BLaER1 (cell line): ENCODE data around the gene CARM1.
"Not testable (repeated sequence)": the region's sequence is repeated elsewhere in the genome, so short reads cannot be mapped to it uniquely, and the experiment has no call there.

ENCODE experiments used
- H3K27ac ChIP-seq: shearing (Covaris generic); formaldehyde crosslinking; 2 replicates; pipeline ENCODE4 v1.8.1; 2022
- H3K27me3 ChIP-seq: shearing (Covaris generic); formaldehyde crosslinking; 2 replicates; pipeline ENCODE4 v1.8.1; 2022
- H3K36me3 ChIP-seq: shearing (Covaris generic); formaldehyde crosslinking; 2 replicates; pipeline ENCODE4 v1.8.1; 2022
- H3K4me1 ChIP-seq: shearing (Covaris generic); formaldehyde crosslinking; 2 replicates; pipeline ENCODE4 v1.8.1; 2022
- H3K4me2 ChIP-seq: shearing (Covaris generic); formaldehyde crosslinking; 2 replicates; pipeline ENCODE4 v1.8.1; 2022
- H3K4me3 ChIP-seq: shearing (Covaris generic); formaldehyde crosslinking; 2 replicates; pipeline ENCODE4 v1.8.1; 2022
- H3K9ac ChIP-seq: shearing (Covaris generic); formaldehyde crosslinking; 2 replicates; pipeline ENCODE4 v1.8.1; 2022
- H3K9me3 ChIP-seq: shearing (Covaris generic); formaldehyde crosslinking; 2 replicates; pipeline ENCODE4 v1.8.1; 2022
- H4K20me1 ChIP-seq: shearing (Covaris generic); formaldehyde crosslinking; 2 replicates; pipeline ENCODE4 v1.8.1; 2022
- Cebpa-rat ChIP-seq: shearing (Covaris generic); IDR thresholded peaks from 2 replicates; pipeline ENCODE4 v1.8.1; 2022

Gene CARM1

DNA sequence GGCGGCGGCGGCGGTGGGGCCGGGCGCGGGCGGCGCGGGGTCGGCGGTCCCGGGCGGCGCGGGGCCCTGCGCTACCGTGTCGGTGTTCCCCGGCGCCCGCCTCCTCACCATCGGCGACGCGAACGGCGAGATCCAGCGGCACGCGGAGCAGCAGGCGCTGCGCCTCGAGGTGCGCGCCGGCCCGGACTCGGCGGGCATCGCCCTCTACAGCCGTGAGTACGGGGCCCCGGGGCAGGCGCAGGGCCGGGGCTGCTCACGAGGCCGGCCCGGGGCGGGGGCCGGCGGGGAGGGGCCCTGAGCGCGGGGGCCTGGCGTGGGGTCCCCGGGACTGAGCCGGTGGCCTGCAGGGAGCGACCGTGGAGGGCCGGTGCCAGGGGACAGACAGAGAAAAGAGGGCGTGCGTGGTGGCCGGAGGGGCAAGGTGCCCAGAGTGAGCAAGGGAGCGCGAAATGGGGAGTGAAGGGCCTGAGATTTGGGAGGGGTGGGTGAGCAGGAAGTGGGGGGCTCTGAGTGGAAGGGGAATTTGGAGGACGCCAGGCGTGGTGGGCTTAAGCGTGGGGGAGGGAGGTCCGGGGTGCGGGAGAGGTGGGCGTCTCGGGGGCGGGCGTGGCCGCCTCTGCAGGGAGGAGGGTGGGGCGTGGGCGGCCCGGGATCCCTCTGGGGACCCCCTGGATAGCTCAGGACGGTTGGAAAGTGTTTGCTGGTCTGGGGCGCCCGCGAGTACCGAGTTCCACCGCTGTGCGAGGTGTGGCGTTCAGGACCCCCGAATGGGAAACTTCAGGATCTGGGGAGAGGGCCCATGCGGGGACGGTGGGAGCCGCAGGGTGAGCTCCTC is 575 bp downstream of the CARM1 start:
- Histone ChIP-seq H3K36me3 (peaks cover 26% of the 10 kb centered on the region), H3K4me2 (peak overlapping the region; percentile 88), H3K4me3 (peak overlapping the region; percentile 86), H3K9ac (peak overlapping the region; percentile 93), H4K20me1 (peaks cover 44% of the 10 kb centered on the region), H3K27me3 (no peaks in the 10 kb centered on the region), H3K4me1 (peaks cover 68% of the 10 kb centered on the region), H3K27ac (peak overlapping the region; percentile 93), H3K9me3 (no peaks in the 10 kb centered on the region)
- no peak for TF ChIP-seq Cebpa-rat

DNA sequence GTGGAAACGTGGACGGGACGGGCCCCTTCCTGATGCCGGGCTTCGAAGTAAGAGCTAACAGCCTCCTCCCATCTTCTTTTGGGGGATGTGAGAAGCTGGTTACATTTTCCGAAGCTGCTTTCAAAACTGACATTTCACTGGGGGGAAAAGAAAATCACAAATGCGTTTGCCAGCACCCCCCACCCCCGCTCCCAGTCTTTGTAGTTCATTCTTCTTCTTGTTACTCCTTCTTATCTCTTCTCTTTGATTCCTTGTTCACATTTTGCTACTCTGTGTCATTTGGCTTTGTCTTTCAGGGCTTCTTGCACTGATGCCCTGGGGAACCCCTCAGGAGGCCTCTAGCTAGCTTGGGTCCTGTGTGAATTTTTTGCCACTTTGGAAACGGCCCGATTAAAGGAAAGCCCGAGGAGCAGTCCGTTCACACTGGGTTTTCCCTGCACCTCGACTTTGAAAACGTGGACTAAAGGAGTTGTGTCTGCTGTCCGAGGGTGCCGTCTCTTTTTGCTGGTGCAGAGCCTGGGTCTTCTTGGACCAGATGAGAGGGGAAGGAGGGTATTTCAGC is 1.3 kb downstream of the CARM1 start:
- peaks cover 74% of the 10 kb centered on the region for H3K4me1 ChIP-seq
- TF ChIP-seq Cebpa-rat = no peak
- H3K9me3 ChIP-seq = no peaks in the 10 kb centered on the region
- H3K4me3 ChIP-seq = peak overlapping the region; percentile 86
- H3K4me2 ChIP-seq = peak overlapping the region; percentile 88
- peak overlapping the region; percentile 93 for H3K27ac ChIP-seq
- H4K20me1 ChIP-seq = peaks cover 51% of the 10 kb centered on the region
- H3K27me3 ChIP-seq = no peaks in the 10 kb centered on the region
- peaks cover 31% of the 10 kb centered on the region for H3K36me3 ChIP-seq
- peak overlapping the region; percentile 93 for H3K9ac ChIP-seq

DNA sequence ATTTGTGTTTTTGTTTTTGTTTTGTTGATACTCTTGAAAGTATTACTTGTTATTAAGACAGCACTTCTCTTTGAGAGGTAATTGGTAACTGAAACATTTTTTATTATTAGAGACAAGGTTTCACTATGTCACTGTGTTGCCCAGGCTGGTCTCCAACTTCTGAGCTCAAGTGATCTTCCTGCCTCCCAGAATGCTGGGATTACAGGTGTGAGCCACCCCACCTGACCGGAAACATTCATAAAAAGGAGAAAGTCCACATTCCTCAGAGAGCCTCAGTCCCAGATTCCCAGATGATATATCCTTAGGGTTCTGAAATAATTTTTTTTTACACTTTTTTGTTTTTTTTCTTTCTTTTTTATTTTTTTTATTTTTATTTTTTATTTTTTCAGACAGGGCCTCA is 2.7 kb downstream of the CARM1 start:
- TF ChIP-seq Cebpa-rat = no peak
- Histone ChIP-seq H3K4me3 (0 out of 2 replicates have a peak overlapping the region, but pooled peaks have one; percentile 7), H3K4me2 (peak overlapping the region; percentile 88), H3K4me1 (peaks cover 78% of the 10 kb centered on the region), H3K27me3 (no peaks in the 10 kb centered on the region), H4K20me1 (peaks cover 65% of the 10 kb centered on the region), H3K9me3 (no peaks in the 10 kb centered on the region), H3K9ac (no peak overlapping the region), H3K36me3 (peaks cover 31% of the 10 kb centered on the region), H3K27ac (no peak overlapping the region)

DNA sequence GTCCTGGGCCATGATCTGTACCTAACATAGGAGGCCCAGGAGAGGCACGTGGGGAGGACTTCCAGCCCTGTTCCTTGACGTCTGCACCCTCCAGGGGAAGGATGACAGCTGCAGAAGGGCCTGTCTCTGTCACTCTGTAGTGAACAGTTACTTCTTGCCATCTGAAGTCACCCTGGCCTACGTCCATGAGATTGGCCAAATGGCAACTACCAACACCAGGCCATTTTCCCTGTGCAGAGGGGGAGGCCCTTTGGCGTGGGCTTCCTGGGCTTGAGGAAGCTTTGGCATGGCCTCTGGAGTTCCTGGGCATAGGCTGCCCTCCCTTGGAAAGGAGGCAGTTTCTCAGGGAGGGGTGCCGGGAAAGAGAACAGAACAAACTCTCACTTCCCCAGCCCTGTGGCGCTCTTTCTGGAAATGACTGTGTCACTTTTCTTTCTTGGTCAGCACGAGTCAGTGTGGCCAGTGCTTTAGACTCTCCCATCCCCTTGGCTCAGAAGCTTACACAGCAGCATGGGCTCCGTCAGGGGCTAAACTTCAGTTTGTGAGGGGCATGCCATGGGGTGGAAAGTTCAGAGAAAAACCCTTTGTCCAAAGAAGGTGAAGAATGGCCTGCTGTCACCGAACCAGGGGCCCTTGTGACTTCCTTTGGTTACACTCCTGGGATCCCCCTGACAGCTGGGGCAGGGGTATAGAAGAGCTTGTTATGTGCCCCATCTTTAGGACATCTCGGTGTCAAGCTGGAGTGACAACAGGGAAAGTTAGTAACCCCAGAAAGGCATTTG is 5.3 kb downstream of the CARM1 start:
- peak overlapping the region; percentile 32; the same call in 1 of the 2 replicates for H3K9ac ChIP-seq
- H3K36me3 ChIP-seq = peaks cover 55% of the 10 kb centered on the region
- no peak for TF ChIP-seq Cebpa-rat
- H3K9me3 ChIP-seq = no peaks in the 10 kb centered on the region
- H3K4me2 ChIP-seq = peak overlapping the region; percentile 90
- H3K27me3 ChIP-seq = no peaks in the 10 kb centered on the region
- H3K4me1 ChIP-seq = peaks cover 91% of the 10 kb centered on the region
- H3K27ac ChIP-seq = peak overlapping the region; percentile 79
- no peak overlapping the region for H3K4me3 ChIP-seq
- H4K20me1 ChIP-seq = peaks cover 91% of the 10 kb centered on the region

DNA sequence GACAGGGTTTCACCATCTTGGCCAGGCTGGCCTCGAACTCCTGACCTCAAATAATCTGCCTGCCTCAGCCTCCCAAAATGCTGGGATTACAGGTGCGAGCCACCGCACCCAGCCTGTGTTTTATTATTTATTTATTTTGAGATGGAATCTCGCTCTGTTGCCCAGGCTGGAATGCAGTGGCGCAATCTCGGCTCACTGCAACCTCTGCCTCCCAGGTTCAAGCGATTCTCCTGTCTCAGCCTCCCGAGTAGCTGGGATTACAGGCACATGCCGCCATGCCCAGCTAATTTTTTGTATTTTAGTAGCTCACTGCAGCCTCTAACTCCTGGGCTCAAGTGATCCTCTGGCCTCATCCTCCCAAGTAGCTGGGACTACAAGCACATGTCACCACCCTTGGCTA is 6.3 kb downstream of the CARM1 start:
- Histone ChIP-seq H3K4me2 (peak overlapping the region; percentile 90), H3K27ac (peak overlapping the region; percentile 79), H4K20me1 (peaks cover 99% of the 10 kb centered on the region), H3K36me3 (peaks cover 64% of the 10 kb centered on the region), H3K9ac (peak overlapping the region; percentile 77), H3K4me1 (peaks cover 98% of the 10 kb centered on the region), H3K4me3 (peak overlapping the region; percentile 34; the same call in 1 of the 2 replicates)
- not testable (repeated sequence) for H3K27me3 ChIP-seq, H3K9me3 ChIP-seq

DNA sequence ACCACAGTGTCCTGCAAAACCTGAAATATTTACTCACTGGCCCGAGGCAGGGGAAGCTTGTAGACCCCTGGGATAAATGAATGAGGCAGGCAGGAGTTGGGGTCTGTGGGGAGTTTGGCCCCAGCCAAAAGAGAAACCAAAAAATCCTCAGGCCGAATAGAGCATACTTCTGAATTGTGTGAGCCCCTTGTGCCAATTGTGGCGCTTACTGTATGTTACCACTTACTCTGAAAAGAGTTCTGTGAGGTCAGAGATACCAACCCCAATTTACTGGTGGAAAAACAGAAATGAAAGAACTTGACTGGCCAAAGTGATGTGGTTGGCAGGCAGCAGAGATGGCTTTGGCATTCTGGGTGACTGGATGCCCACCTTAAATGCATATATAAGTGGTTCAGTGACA is 6.9 kb downstream of the CARM1 start:
- Histone ChIP-seq H3K4me1 (peaks cover 92% of the 10 kb centered on the region), H4K20me1 (peaks cover 99% of the 10 kb centered on the region), H3K27ac (peak overlapping the region; percentile 79), H3K4me3 (peak overlapping the region; percentile 34; the same call in 1 of the 2 replicates), H3K4me2 (peak overlapping the region; percentile 90), H3K9me3 (no peaks in the 10 kb centered on the region), H3K36me3 (peaks cover 71% of the 10 kb centered on the region), H3K27me3 (no peaks in the 10 kb centered on the region), H3K9ac (peak overlapping the region; percentile 77)
- TF ChIP-seq Cebpa-rat = no peak

DNA sequence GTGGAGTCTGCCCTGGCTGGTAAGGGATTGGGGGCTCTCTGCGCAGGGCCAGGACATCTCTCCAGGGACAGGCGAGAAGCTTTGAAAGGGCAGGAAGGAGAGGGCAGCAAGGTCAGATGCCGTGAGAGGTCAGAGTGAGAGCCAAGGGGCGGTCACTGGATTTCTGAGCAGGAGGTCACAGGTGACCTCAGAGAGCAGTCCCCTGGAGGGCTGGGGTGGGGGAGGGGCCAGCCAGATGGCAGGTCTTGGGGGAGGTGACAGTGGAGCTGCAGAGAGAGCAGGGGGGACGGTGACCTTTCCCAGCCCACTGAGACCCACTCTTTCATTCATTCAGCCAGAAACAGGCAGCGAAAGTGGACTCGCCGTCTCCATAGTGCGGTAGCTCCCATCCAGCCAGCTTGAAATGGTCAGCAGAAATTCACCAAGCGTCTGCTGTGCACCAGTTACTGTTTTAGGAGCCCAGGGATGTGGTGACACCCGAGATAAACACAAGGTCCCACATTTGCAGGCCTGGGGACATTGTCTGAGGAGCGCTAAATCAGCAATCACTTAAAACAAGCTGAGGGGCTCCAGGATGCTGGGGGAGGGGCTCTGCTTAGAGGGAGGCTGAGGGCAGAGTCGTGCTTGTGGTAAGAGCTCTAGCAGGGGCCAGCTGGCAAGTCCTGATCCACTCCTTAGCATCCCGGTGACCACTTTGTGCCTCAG is 10.2 kb downstream of the CARM1 start:
- Histone ChIP-seq H3K9ac (peak overlapping the region; percentile 54; the same call in 1 of the 2 replicates), H3K36me3 (peaks cover 62% of the 10 kb centered on the region), H3K27me3 (no peaks in the 10 kb centered on the region), H3K9me3 (no peaks in the 10 kb centered on the region), H3K4me1 (peaks cover 72% of the 10 kb centered on the region), H3K4me3 (no peak overlapping the region), H4K20me1 (peaks cover 100% of the 10 kb centered on the region), H3K4me2 (peak overlapping the region; percentile 90), H3K27ac (peak overlapping the region; percentile 31; the same call in 1 of the 2 replicates)
- no peak for TF ChIP-seq Cebpa-rat

DNA sequence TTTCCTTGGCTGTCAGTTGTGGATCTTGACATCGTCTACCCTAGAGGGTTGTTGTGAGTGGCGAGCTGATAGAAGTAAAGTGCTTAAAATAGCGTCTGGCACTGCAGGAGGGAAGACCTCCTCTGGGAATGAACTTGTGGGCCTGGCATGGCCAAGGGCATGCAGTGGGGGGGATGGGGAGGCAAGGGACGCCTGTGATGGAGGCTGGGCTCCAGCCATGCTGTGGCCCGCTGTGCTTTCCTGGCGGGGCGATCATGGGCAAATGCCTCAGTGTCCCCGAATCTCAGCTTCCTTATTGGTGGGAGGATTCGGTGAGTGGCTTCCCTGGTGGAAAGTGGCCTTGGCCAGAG is 10.7 kb downstream of the CARM1 start:
- peaks cover 58% of the 10 kb centered on the region for H3K36me3 ChIP-seq
- no peaks in the 10 kb centered on the region for H3K9me3 ChIP-seq
- peak overlapping the region; percentile 90 for H3K4me2 ChIP-seq
- H3K4me1 ChIP-seq = peaks cover 72% of the 10 kb centered on the region
- peak overlapping the region; percentile 31; the same call in 1 of the 2 replicates for H3K27ac ChIP-seq
- no peak overlapping the region for H3K4me3 ChIP-seq
- no peak for TF ChIP-seq Cebpa-rat
- 0 out of 2 replicates have a peak overlapping the region, but pooled peaks have one; percentile 54 for H3K9ac ChIP-seq
- H4K20me1 ChIP-seq = peaks cover 100% of the 10 kb centered on the region
- H3K27me3 ChIP-seq = no peaks in the 10 kb centered on the region

DNA sequence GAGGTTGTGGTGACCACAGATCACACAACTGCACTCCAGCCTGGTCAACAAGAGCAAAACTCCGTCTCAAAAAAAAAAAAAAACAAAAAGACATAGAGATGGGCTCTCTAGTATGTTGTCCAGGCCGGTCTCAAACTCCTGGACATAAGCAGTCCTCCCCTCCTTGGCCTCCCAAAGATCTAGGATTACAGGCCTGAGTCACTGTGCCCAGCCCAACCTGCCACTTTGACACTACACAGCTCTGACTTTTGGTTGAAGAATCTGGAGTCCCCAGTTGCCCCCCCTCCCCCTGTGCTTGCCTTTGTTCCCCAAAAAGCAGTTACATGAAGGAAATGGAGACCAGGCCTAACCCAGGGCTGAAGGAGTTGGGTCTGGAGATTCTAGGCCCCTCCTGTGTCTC is 12.9 kb downstream of the CARM1 start:
- Histone ChIP-seq H3K4me1 (peaks cover 63% of the 10 kb centered on the region), H3K9me3 (no peaks in the 10 kb centered on the region), H3K27me3 (no peaks in the 10 kb centered on the region), H3K4me2 (no peak overlapping the region), H3K9ac (no peak overlapping the region), H3K27ac (0 out of 2 replicates have a peak overlapping the region, but pooled peaks have one; percentile 30), H4K20me1 (peaks cover 100% of the 10 kb centered on the region), H3K4me3 (no peak overlapping the region), H3K36me3 (peaks cover 67% of the 10 kb centered on the region)
- no peak for TF ChIP-seq Cebpa-rat
